Activated B cell treated with CpG ODN at 0.5 μM for 24 hours (primary cell): ENCODE results near the gene APH1B. TPM values are rescaled to one million over a fixed set of nuclear protein-coding genes. Genes with fewer than 3 reads are reported as not detected.

Source experiments
- ATAC-seq: fragments of 200-7000 bp; cut with Tn5 transposase; one replicate; pipeline ENCODE4 v1.10.0; 2021; ENCODE audit warnings: low read depth, mild to moderate bottlenecking, moderate library complexity
- CTCF ChIA-PET: fragments of 350-600 bp; sonication (Branson Sonifier 250); formaldehyde crosslinking; loops from one replicate; lab custom pipeline; 2021; ENCODE audit warnings: antibody characterized with exemption; lab: Charles Lee
- POLR2A ChIA-PET: fragments of 350-600 bp; sonication (Branson Sonifier 250); formaldehyde crosslinking; loops from one replicate; lab custom pipeline; 2021; ENCODE audit warnings: antibody characterized with exemption; lab: Charles Lee
- DNase-seq: peaks from one replicate; pipeline ENCODE4 v3.0.0; 2022
- H3K27ac Mint-ChIP-seq: one replicate; pipeline ENCODE4 v1.8.0; 2020; ENCODE audit warnings: mixed read lengths
- H3K27me3 Mint-ChIP-seq: one replicate; pipeline ENCODE4 v1.8.0; 2021; ENCODE audit warnings: mixed read lengths
- H3K36me3 Mint-ChIP-seq: one replicate; pipeline ENCODE4 v1.8.0; 2021; ENCODE audit warnings: low read depth, mixed read lengths
- H3K4me1 Mint-ChIP-seq: one replicate; pipeline ENCODE4 v1.8.0; 2021; ENCODE audit warnings: mixed read lengths
- H3K4me3 Mint-ChIP-seq: one replicate; pipeline ENCODE4 v1.8.0; 2020; ENCODE audit warnings: mild to moderate bottlenecking, mixed read lengths
- H3K9me3 Mint-ChIP-seq: one replicate; pipeline ENCODE4 v1.8.0; 2020; ENCODE audit warnings: mixed read lengths
- intact Hi-C: fragments of 100-400 bp; cut with micrococcal nuclease; formaldehyde crosslinking; loops from one replicate; pipeline ENCODE4 v1.15.1; 2024
- total RNA-seq: library from RNA; stranded (reverse); gene quantifications from 2 replicates; pipeline ENCODE4 v1.2.3, GENCODE V29; 2022
- TF ChIP-seq, protein P1 (sequence below): fragments of 200-600 bp; IDR thresholded peaks from one replicate; pipeline ENCODE4 v1.8.0; 2022; ENCODE audit warnings: antibody characterized with exemption, mild to moderate bottlenecking

APH1B gene
- total RNA-seq, 1 donor from 2014 or later: 22.1 TPM

DNA sequence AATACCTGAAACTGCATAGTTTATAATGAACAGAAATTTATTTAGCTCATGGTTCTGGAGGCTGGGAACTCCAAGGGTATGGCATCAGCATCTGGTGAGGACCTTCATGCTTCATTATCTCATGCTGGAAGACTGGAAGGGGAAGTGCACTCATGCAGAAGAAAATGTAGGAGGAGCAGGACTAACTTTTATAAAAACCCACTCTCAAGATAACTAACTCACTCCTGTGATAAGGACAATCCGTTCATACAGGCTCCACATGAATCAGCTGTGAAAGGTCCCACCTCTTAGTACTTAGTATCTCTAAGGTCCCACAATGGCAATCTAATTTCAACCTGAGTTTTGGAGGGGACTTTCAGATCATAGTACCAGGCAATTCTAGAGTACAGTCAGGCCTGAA is 33.6 kb upstream of the APH1B start:
- Mint-ChIP-seq H3K27ac (peak overlapping the region; percentile 59), H3K36me3 (peaks cover 60% of the 10 kb centered on the region), H3K9me3 (peaks cover 4% of the 10 kb centered on the region), H3K4me1 (peaks cover 38% of the 10 kb centered on the region), H3K27me3 (no peaks in the 10 kb centered on the region), H3K4me3 (peak overlapping the region; percentile 8)
- ATAC-seq (peak; percentile 14), DNase-seq (no peak)
- TF ChIP-seq, protein P1, sequence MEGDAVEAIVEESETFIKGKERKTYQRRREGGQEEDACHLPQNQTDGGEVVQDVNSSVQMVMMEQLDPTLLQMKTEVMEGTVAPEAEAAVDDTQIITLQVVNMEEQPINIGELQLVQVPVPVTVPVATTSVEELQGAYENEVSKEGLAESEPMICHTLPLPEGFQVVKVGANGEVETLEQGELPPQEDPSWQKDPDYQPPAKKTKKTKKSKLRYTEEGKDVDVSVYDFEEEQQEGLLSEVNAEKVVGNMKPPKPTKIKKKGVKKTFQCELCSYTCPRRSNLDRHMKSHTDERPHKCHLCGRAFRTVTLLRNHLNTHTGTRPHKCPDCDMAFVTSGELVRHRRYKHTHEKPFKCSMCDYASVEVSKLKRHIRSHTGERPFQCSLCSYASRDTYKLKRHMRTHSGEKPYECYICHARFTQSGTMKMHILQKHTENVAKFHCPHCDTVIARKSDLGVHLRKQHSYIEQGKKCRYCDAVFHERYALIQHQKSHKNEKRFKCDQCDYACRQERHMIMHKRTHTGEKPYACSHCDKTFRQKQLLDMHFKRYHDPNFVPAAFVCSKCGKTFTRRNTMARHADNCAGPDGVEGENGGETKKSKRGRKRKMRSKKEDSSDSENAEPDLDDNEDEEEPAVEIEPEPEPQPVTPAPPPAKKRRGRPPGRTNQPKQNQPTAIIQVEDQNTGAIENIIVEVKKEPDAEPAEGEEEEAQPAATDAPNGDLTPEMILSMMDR: no peak
- POLR2A ChIA-PET: interaction anchor here (2.8 kb wide), 1 partner anchor 87 kb away, joined by 8 read pairs; the partner anchor contains the start of gene RPS27L
- intact Hi-C loops: loop anchor here (5.0 kb wide), 1 partner anchor 34 kb away; the partner anchor contains the start of gene APH1B
- CTCF ChIA-PET: interaction anchor here (1.6 kb wide), 1 partner anchor 11 kb away, joined by 10 read pairs; no protein-coding TSS in a partner anchor

DNA sequence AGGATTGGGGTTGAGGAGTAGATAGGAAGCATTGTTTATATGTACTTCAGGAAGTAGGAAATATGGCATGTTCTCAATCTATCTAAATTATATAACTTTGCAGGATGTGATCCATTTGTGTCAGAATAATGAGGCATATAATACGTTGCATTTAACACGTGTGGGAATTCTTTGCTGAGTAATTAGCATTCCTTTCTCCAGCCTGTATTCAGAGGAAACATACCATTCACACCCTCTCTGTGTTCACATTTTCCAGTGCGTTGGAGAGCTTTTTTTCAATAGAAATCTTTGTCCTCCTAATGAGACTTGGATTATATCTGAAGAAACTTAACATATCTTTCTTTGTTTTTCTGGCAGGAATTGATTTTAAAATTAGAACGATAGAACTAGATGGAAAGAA is 33.0 kb upstream of the APH1B start:
- ChIA-PET POLR2A (interaction anchor here (1.1 to 2.8 kb wide), 2 partner anchors 53 to 87 kb away, joined by 4 to 8 read pairs; partner anchors contain the start of gene RPS27L), CTCF (interaction anchor here (1.6 kb wide), 1 partner anchor 11 kb away, joined by 10 read pairs; no protein-coding TSS in a partner anchor)
- DNase-seq: no peak
- intact Hi-C loops: loop anchor here (5.0 kb wide), 1 partner anchor 33 kb away; the partner anchor contains the start of gene APH1B
- H3K4me3 Mint-ChIP-seq: no peak overlapping the region
- no peaks in the 10 kb centered on the region for H3K27me3 Mint-ChIP-seq
- H3K36me3 Mint-ChIP-seq: peaks cover 66% of the 10 kb centered on the region
- no peak for ATAC-seq
- H3K27ac Mint-ChIP-seq: peak overlapping the region; percentile 46
- TF ChIP-seq, protein P1: no peak
- peaks cover 34% of the 10 kb centered on the region for H3K4me1 Mint-ChIP-seq
- peaks cover 4% of the 10 kb centered on the region for H3K9me3 Mint-ChIP-seq

DNA sequence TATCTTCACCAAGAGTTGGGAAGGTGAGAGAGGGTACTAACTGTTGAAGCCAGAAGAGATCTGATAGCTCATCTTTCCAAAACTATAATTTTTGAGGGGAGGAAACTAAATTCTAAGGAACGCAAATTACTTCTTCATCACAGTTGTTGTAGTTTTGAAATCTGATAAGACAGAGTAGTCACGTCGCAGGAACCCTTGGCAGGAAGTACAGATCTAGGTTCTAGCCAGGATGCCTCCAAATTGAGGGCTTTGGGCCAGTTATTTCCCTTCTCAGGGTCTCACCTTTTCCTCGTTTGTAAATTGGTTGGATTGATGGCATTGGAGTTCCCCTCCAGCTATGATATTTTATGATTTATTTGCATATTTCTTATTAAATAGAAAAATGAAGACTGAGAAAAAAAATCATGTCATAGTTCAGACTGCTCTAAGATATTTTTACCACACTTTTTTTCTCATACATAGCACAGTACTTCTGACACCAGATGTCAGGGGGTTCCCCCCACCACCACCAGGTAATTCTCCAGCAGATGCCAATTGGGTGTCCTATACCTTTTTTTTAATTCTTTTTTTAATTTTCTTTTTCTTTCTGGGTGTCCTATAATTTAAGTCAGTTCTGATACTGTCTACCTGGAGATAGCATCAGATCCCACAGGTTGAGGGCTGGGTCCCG is 32.3 kb upstream of the APH1B start:
- Mint-ChIP-seq H3K4me1 (peaks cover 29% of the 10 kb centered on the region), H3K36me3 (peaks cover 65% of the 10 kb centered on the region), H3K27me3 (no peaks in the 10 kb centered on the region), H3K4me3 (no peak overlapping the region), H3K9me3 (peaks cover 4% of the 10 kb centered on the region), H3K27ac (peak overlapping the region; percentile 46)
- no peak for DNase-seq
- intact Hi-C loops: loop anchor here (5.0 kb wide), 1 partner anchor 32 kb away; the partner anchor contains the start of gene APH1B
- CTCF ChIA-PET: interaction anchor here (1.6 kb wide), 1 partner anchor 12 kb away, joined by 10 read pairs; no protein-coding TSS in a partner anchor
- ATAC-seq: no peak
- TF ChIP-seq, protein P1: no peak
- POLR2A ChIA-PET: interaction anchor here (1.1 to 2.8 kb wide), 3 partner anchors 31 to 88 kb away, joined by 3 to 8 read pairs (median 4); partner anchors contain the start of gene RPS27L

DNA sequence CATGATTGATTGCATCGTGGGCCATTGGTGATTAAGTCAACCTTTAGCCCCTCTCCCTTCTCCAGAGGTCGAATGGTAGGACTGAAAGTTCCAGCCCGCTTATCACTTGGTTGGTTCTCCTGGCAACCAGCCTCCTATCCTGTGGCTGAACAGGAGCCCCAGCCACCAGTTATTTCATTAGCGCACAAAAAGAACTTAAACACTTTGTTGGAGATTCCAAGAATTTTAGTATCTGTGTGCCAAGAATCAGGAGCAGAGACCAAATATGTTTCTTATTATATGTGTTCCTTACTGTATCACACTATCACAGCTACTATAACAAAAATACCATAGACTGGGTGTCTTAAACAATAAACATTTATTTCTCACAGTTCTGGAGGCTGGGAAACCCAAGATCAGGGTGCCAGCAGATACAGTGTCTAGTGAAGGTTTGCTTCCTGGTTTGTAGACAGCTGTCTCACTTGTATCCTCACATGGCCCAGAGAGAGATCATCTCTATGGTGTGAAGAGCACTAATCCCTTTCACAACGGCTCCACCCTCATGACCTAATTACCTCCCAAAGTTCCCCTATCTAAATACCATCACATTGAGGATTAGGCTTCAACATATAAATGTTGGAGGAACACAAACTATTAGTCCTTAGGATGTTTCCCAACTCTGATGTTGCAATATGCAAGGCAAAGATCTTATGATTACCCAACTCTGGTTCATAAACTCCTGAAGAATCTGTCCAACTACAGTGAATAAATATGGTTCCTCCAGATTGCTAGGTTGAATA is 30.5 kb upstream of the APH1B start:
- ChIA-PET CTCF (no interaction called here), POLR2A (interaction anchor here (0.5 to 1.0 kb wide), 2 partner anchors 63 to 90 kb away, joined by 4 read pairs; partner anchors contain the start of gene RPS27L)
- TF ChIP-seq, protein P1: no peak
- Mint-ChIP-seq H3K27ac (no peak overlapping the region), H3K4me3 (no peak overlapping the region), H3K36me3 (peaks cover 75% of the 10 kb centered on the region), H3K4me1 (peaks cover 27% of the 10 kb centered on the region), H3K9me3 (peaks cover 4% of the 10 kb centered on the region), H3K27me3 (no peaks in the 10 kb centered on the region)
- intact Hi-C loops: no loop called here
- DNase-seq: no peak
- no peak for ATAC-seq
